AG04449 (cell line): Measurements from ENCODE around the gene MAGI1.

Experiments
- CTCF ChIA-PET: fragments of 350-600 bp; formaldehyde crosslinking; extraction: SDS; loops from one replicate; lab custom pipeline; 2021; ENCODE audit warnings: antibody characterized with exemption; lab: Yijun Ruan, JAX
- POLR2A ChIA-PET: fragments of 400-600, 350-600 bp; formaldehyde crosslinking; extraction: SDS; loops from one replicate; lab custom pipeline; 2020; ENCODE audit warnings: antibody characterized with exemption, inconsistent platforms; lab: Yijun Ruan, JAX
- DNase-seq: peaks from one replicate; pipeline ENCODE4 v3.0.0-alpha.2; 2010; ENCODE audit warnings: low read depth, low spot score
- H3K4me3 ChIP-seq: 2 replicates; pipeline ENCODE4 v1.5.1; 2011; ENCODE audit warnings: low read depth, mild to moderate bottlenecking, control low read depth, low read length
- CTCF ChIP-seq: IDR thresholded peaks from one replicate; pipeline ENCODE4 v1.5.1; 2011; ENCODE audit warnings: mild to moderate bottlenecking, moderate library complexity, low read length, control low read depth, inconsistent platforms; ENCODE audit not compliant: insufficient read depth; ENCODE audit errors: missing control alignments

MAGI1 gene

GRCh38 chr3:66041828-66042227, 3.1 kb upstream of the MAGI1 start:
- CTCF ChIA-PET: interaction anchor here (0.7 kb wide), 1 partner anchor 98 kb away, joined by 3 read pairs; no protein-coding TSS in a partner anchor
- no peak for DNase-seq
- H3K4me3 ChIP-seq: no peak overlapping the region
- POLR2A ChIA-PET: no interaction called here
- no peak for TF ChIP-seq CTCF

- POLR2A ChIA-PET: interaction anchor here (0.6 kb wide), 1 partner anchor 85 kb away, joined by 3 read pairs; no protein-coding TSS in a partner anchor
- DNase-seq: no peak
- CTCF ChIA-PET: interaction anchor here (1.9 kb wide), 1 partner anchor 254 kb away, joined by 5 read pairs; no protein-coding TSS in a partner anchor
- H3K4me3 ChIP-seq: no peak overlapping the region
- TF ChIP-seq CTCF: no peak
These were observed 2.4 kb upstream of the MAGI1 start for GRCh38 chr3:66041116-66041515.

GRCh38 chr3:66039590-66039887, 821 bp upstream of the MAGI1 start:
- H3K4me3 ChIP-seq: peak overlapping the region; percentile 98
- DNase-seq: no peak
- ChIA-PET CTCF (interaction anchor here (1.2 to 1.9 kb wide), 2 partner anchors 8 to 253 kb away, joined by 4 to 5 read pairs; no protein-coding TSS in a partner anchor), POLR2A (no interaction called here)
- no peak for TF ChIP-seq CTCF

GRCh38 chr3:66038384-66038725, 363 bp downstream of the MAGI1 start:
- POLR2A ChIA-PET: interaction anchor here (0.7 kb wide), 1 partner anchor 74 kb away, joined by 3 read pairs; no protein-coding TSS in a partner anchor
- peak overlapping the region; percentile 98 for H3K4me3 ChIP-seq
- no peak for DNase-seq
- TF ChIP-seq CTCF: no peak
- CTCF ChIA-PET: interaction anchor here (1.0 to 3.0 kb wide), 6 partner anchors 10 to 158 kb away, joined by 3 to 15 read pairs (median 3); no protein-coding TSS in a partner anchor

GRCh38 chr3:66037986-66038369, 740 bp downstream of the MAGI1 start:
- POLR2A ChIA-PET: interaction anchor here (0.7 kb wide), 1 partner anchor 74 kb away, joined by 3 read pairs; no protein-coding TSS in a partner anchor
- TF ChIP-seq CTCF: no peak
- H3K4me3 ChIP-seq: peak overlapping the region; percentile 98
- DNase-seq: no peak
- CTCF ChIA-PET: interaction anchor here (1.0 to 3.0 kb wide), 10 partner anchors 10 to 302 kb away, joined by 3 to 15 read pairs (median 4); no protein-coding TSS in a partner anchor

GRCh38 chr3:66037330-66037985, 1.3 kb downstream of the MAGI1 start:
- CTCF ChIA-PET: interaction anchor here (0.7 to 3.0 kb wide), 17 partner anchors 10 to 301 kb away, joined by 3 to 15 read pairs (median 3); no protein-coding TSS in a partner anchor
- peak overlapping the region; percentile 98 for H3K4me3 ChIP-seq
- POLR2A ChIA-PET: no interaction called here
- no peak for DNase-seq
- TF ChIP-seq CTCF: peak; percentile 71
